ENCODE measurements around the gene NPL.

GRCh38 chr1:182802006-182802803 is 12.6 kb downstream of the NPL start:
- TF ChIP-seq CTCF (IDR thresholded peaks at IDR 0.05) (no peak), POLR2A (IDR thresholded peaks at IDR 0.05) (no peak), EP300 (IDR thresholded peaks at IDR 0.05) (no peak)
